Lung microvascular endothelial cell (primary cell): ENCODE measurements around the gene STIL. TPM values are rescaled to one million over a fixed set of nuclear protein-coding genes. Genes with fewer than 3 reads are reported as not detected.
"Not testable (repeated sequence)": the region's sequence is repeated elsewhere in the genome, so short reads cannot be mapped to it uniquely, and the experiment has no call there.

Experiments
- DNase-seq, 2 donors: peaks; one replicate each; pipeline versions ENCODE4 v3.0.0 to v3.0.0-alpha.2; 2010; ENCODE audit warnings: low read depth in 2 of 2
- total RNA-seq: library from RNA; depleted of rRNA; stranded (reverse); fragments of >200 nt; gene quantifications from 2 replicates; pipeline ENCODE4 v1.2.1, GENCODE V29; 2014

Gene STIL
- 2.6 and 5.2 TPM in 2 replicates for total RNA-seq

- peak; percentile 100 for DNase-seq
Observed at GRCh38 chr1:47313915-47314664, at the start of gene STIL. STIL (minus strand) TSS chr1:47314147; CDS start chr1:47310319, 3,828 bp downstream.

- no peak for DNase-seq
Observed at GRCh38 chr1:47362828-47363227, 48.9 kb upstream of the STIL start.

- DNase-seq, result no peak
Observed at GRCh38 chr1:47361380-47361779, 47.4 kb upstream of the STIL start.

GRCh38 chr1:47351305-47351704, 37.4 kb upstream of the STIL start:
- peak; percentile 24 to 32 for DNase-seq

GRCh38 chr1:47348246-47348645, 34.3 kb upstream of the STIL start:
- DNase-seq, result no peak

- no peak for DNase-seq
Observed at GRCh38 chr1:47347735-47348134, 33.8 kb upstream of the STIL start.

GRCh38 chr1:47346979-47347378, 33.0 kb upstream of the STIL start:
- not testable (repeated sequence) for DNase-seq

GRCh38 chr1:47340227-47340626, 26.3 kb upstream of the STIL start:
- DNase-seq, result no peak

GRCh38 chr1:47338249-47339077, 24.5 kb upstream of the STIL start:
- no peak for DNase-seq

- DNase-seq, result no peak
Observed at GRCh38 chr1:47337350-47337749, 23.4 kb upstream of the STIL start.

- peak in 1 of 2 donors; percentile 17 for DNase-seq
Observed at GRCh38 chr1:47334765-47335435, 21.0 kb upstream of the STIL start.

GRCh38 chr1:47333922-47334764, 20.2 kb upstream of the STIL start:
- DNase-seq, result peak; percentile 84

GRCh38 chr1:47333578-47333921, 19.6 kb upstream of the STIL start, which contains the start of gene CMPK1:
CMPK1 (plus strand) TSS chr1:47333790; CDS start chr1:47333946, 156 bp downstream.
- peak; percentile 86 to 91 for DNase-seq

- DNase-seq, result peak in 1 of 2 donors; percentile 2
Observed at GRCh38 chr1:47332779-47333577, 19.0 kb upstream of the STIL start.

GRCh38 chr1:47331875-47332274, 17.9 kb upstream of the STIL start:
- no peak for DNase-seq

GRCh38 chr1:47330212-47330611, 16.3 kb upstream of the STIL start:
- no peak for DNase-seq

- DNase-seq, result no peak
Observed at GRCh38 chr1:47328992-47329391, 15.0 kb upstream of the STIL start.

- DNase-seq, result no peak
Observed at GRCh38 chr1:47326271-47326670, 12.3 kb upstream of the STIL start.

GRCh38 chr1:47325528-47325927, 11.6 kb upstream of the STIL start:
- DNase-seq, result peak in 1 of 2 donors; percentile 2

GRCh38 chr1:47324682-47325081, 10.7 kb upstream of the STIL start:
- DNase-seq, result no peak
